NK-92 (cell line): ENCODE results near the gene ZW10.
"Not testable (repeated sequence)": the region's sequence is repeated elsewhere in the genome, so short reads cannot be mapped to it uniquely, and the experiment has no call there.

ENCODE experiments used
- DNase-seq: peaks from one replicate; lab custom pipeline; 2025; ENCODE audit not compliant: unreplicated experiment; lab: John Stamatoyannopoulos, UW

ZW10 gene

GRCh38 chr11:113763040-113763439 is 10.5 kb downstream of the ZW10 start:
- DNase-seq = not testable (repeated sequence)

GRCh38 chr11:113760241-113760640 is 13.3 kb downstream of the ZW10 start:
- DNase-seq = no peak

- no peak for DNase-seq
These were observed 20.6 kb downstream of the ZW10 start for GRCh38 chr11:113752932-113753331.

GRCh38 chr11:113736323-113736722 is 37.2 kb downstream of the ZW10 start:
- DNase-seq = no peak

GRCh38 chr11:113732092-113732491 is 41.4 kb downstream of the ZW10 start:
- DNase-seq = no peak

GRCh38 chr11:113730887-113731726 is 42.4 kb downstream of the ZW10 start:
- no peak for DNase-seq

- no peak for DNase-seq
These were observed 44.0 kb downstream of the ZW10 start for GRCh38 chr11:113729456-113729855.

- no peak for DNase-seq
These were observed 44.7 kb downstream of the ZW10 start for GRCh38 chr11:113728814-113729213.

- no peak for DNase-seq
These were observed 47.6 kb downstream of the ZW10 start for GRCh38 chr11:113725913-113726312.

GRCh38 chr11:113725407-113725806 is 48.1 kb downstream of the ZW10 start:
- DNase-seq = no peak

- DNase-seq = no peak
These were observed 48.7 kb downstream of the ZW10 start for GRCh38 chr11:113724778-113725177.

- no peak for DNase-seq
These were observed 49.7 kb downstream of the ZW10 start for GRCh38 chr11:113723787-113724186.

GRCh38 chr11:113722934-113723333 is 50.6 kb downstream of the ZW10 start:
- no peak for DNase-seq

- DNase-seq = no peak
These were observed 51.3 kb downstream of the ZW10 start for GRCh38 chr11:113722221-113722620.

GRCh38 chr11:113721462-113722066 is 51.9 kb downstream of the ZW10 start:
- no peak for DNase-seq

- DNase-seq = not testable (repeated sequence)
These were observed 53.0 kb downstream of the ZW10 start for GRCh38 chr11:113720478-113720877.

- no peak for DNase-seq
These were observed 57.4 kb downstream of the ZW10 start for GRCh38 chr11:113715882-113716625.

GRCh38 chr11:113715273-113715672 is 58.2 kb downstream of the ZW10 start:
- DNase-seq = no peak

GRCh38 chr11:113710989-113711388 is 62.5 kb downstream of the ZW10 start:
- DNase-seq = no peak

GRCh38 chr11:113705871-113706655 is 67.4 kb downstream of the ZW10 start, which contains the start of gene TMPRSS5:
Gene TMPRSS5 (minus strand): TSS chr11:113706308. CDS start chr11:113706224, 84 bp downstream.
- no peak for DNase-seq

GRCh38 chr11:113703551-113703950 is 69.9 kb downstream of the ZW10 start:
- DNase-seq = not testable (repeated sequence)
